Measurements from ENCODE around the gene PPP2R5C. TPM values are rescaled to one million over a fixed set of nuclear protein-coding genes. Genes with fewer than 3 reads are reported as not detected.

The PPP2R5C gene
- total and polyA plus RNA-seq, 2 of the 8 experiments (the other 6 are each of a cell fraction or from before 2014, with no cell fraction given) = 49.6 to 95.9 TPM

DNA sequence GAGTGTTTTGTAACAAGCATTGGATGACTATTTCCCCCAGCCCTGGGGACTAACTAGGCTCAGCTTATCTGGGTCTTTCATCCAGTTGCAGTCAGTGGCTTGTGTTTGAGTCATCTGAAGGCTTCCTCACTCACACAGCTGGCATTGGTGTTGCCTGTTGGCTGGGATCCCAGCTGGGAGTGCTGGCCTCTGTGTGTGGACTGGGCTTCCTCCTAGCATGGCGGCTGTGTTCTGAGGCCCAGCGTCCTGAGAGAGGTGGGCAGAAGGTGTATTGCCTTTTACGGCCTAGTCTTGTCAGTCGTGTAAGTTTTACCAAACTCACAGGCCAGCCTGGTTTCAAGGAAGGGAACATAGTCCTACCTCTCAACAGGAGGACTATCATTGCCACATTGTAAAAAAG is 28.3 kb upstream of the PPP2R5C start:
- CTCF ChIA-PET (ENCODE audit: partially characterized antibody) = no interaction called here
- no peak for FAIRE-seq
- no peak overlapping the region for H3K14ac ChIP-seq (ENCODE audit: insufficient read length)

More for the DNA sequence above, 28.3 kb upstream of the PPP2R5C start:
- Histone ChIP-seq H3K9ac (replicated peaks in 1 of 4; ENCODE audit: extremely low read depth in 1 of 4, low read depth in 3 of 4, low read length in 3 of 4) (no peak overlapping the region), H3K23me2 (ENCODE audit: low read depth, low read length) (no peaks in the 10 kb centered on the region), H3K4me2 (ENCODE audit: insufficient read depth in 1 of 2, low read depth in 2 of 2, low read length in 2 of 2) (no peak overlapping the region), H3K56ac (replicated peaks; ENCODE audit: insufficient read length, low read depth, low read length) (no peak overlapping the region), H3K18ac (ENCODE audit: extremely low read depth, low read length) (no peak overlapping the region), H2BK15ac (ENCODE audit: low read length) (peak overlapping the region; percentile 55; the same call in 1 of the 2 replicates), H4K5ac (ENCODE audit: insufficient read length, low read depth, low read length) (no peak overlapping the region), H2BK5ac (ENCODE audit: low read depth, low read length) (no peak overlapping the region), H2BK12ac (ENCODE audit: low read depth, low read length) (no peak overlapping the region), H3K27me3 (replicated peaks in 1 of 4; ENCODE audit: control insufficient read depth in 3 of 4, extremely low read depth in 1 of 4, insufficient read depth in 3 of 4, low read length in 3 of 4) (no peaks in the 10 kb centered on the region), H3K23ac (ENCODE audit: insufficient read length) (no peak overlapping the region), H2AFZ (ENCODE audit: low read length) (no peak overlapping the region), H3K79me1 (ENCODE audit: low read depth, low read length) (no peaks in the 10 kb centered on the region), H4K91ac (replicated peaks; ENCODE audit: insufficient read length, low read length) (no peak overlapping the region), H3K27ac (ENCODE audit: low read depth, low read length) (no peak overlapping the region), H2BK120ac (replicated peaks; ENCODE audit: low read depth, low read length) (no peak overlapping the region), H3K36me3 (ENCODE audit: control insufficient read depth in 2 of 4, insufficient read depth in 4 of 4, low read length in 3 of 4) (no peaks in the 10 kb centered on the region), H3K4ac (replicated peaks; ENCODE audit: insufficient read length, low read depth, low read length) (no peak overlapping the region), H3K4me3 (ENCODE audit: extremely low read depth in 1 of 4, insufficient read depth in 2 of 4, low read depth in 3 of 4, low read length in 4 of 4) (no peak overlapping the region), H2BK20ac (ENCODE audit: low read length) (no peak overlapping the region), H4K20me1 (replicated peaks in 1 of 2; ENCODE audit: control insufficient read depth in 1 of 2, insufficient read depth in 2 of 2, low read length in 2 of 2) (no peaks in the 10 kb centered on the region), H3K79me2 (ENCODE audit: control insufficient read depth in 1 of 2, insufficient read depth in 2 of 2, low read length in 2 of 2) (no peaks in the 10 kb centered on the region), H3K9me3 (ENCODE audit: insufficient read depth in 2 of 2, low read depth in 1 of 2, low read length in 1 of 2) (no peaks in the 10 kb centered on the region), H2AK5ac (ENCODE audit: low read depth, low read length) (no peak overlapping the region), H4K8ac (ENCODE audit: extremely low read depth, insufficient read depth, low read length) (no peak overlapping the region), H3K4me1 (replicated peaks in 1 of 4; ENCODE audit: control insufficient read depth in 3 of 4, insufficient read depth in 4 of 4, low read length in 3 of 4) (peaks cover 2 to 11% (median 9%) of the 10 kb centered on the region in 4 experiments; a peak in 6 of 7 replicates)
- WGBS, 2 experiments (ENCODE audit: extremely low coverage in 1 of 2, insufficient coverage in 1 of 2, insufficient read length in 1 of 2, insufficient replicate concordance in 2 of 2, low coverage in 1 of 2, low lambda C conversion rate in 2 of 2, missing lambda C conversion rate in 1 of 2) = 95% methylated on average over 4 of the region's 4 CpGs; no CpG with 5 or more reads in 1 of the 2 experiments
- no peak for TF ChIP-seq CREB1 (IDR thresholded peaks at IDR 0.05)
- no peak for TF ChIP-seq TBP (IDR thresholded peaks at IDR 0.05; ENCODE audit: low read depth, low read length)
- no peak for TF ChIP-seq RXRA (IDR thresholded peaks at IDR 0.05; ENCODE audit: insufficient read depth, low read depth, low read length)
- TF ChIP-seq TCF12 (IDR thresholded peaks at IDR 0.05; ENCODE audit: low read depth, low read length) = no peak
- TF ChIP-seq EZH2 (IDR thresholded peaks at IDR 0.05; ENCODE audit: low read depth, low read length, severe bottlenecking) = no peak
- no peak for TF ChIP-seq SRF (IDR thresholded peaks at IDR 0.05; ENCODE audit: low read depth, low read length)
- no peak for TF ChIP-seq POLR2AphosphoS5 (IDR thresholded peaks at IDR 0.05; ENCODE audit: low read depth, low read length)
- no peak for TF ChIP-seq EGR1 (IDR thresholded peaks at IDR 0.05; ENCODE audit: borderline replicate concordance, low read depth, low read length)
- TF ChIP-seq FOSL1 (IDR thresholded peaks at IDR 0.05; ENCODE audit: insufficient read depth, low read depth, low read length) = no peak
- POLR2A ChIA-PET (ENCODE audit: partially characterized antibody) = no interaction called here
- no peak for DNase-seq (ENCODE audit: low read depth in 1 of 2, low spot score in 2 of 2)
